Measurements from ENCODE around the gene SYS1.

DNA sequence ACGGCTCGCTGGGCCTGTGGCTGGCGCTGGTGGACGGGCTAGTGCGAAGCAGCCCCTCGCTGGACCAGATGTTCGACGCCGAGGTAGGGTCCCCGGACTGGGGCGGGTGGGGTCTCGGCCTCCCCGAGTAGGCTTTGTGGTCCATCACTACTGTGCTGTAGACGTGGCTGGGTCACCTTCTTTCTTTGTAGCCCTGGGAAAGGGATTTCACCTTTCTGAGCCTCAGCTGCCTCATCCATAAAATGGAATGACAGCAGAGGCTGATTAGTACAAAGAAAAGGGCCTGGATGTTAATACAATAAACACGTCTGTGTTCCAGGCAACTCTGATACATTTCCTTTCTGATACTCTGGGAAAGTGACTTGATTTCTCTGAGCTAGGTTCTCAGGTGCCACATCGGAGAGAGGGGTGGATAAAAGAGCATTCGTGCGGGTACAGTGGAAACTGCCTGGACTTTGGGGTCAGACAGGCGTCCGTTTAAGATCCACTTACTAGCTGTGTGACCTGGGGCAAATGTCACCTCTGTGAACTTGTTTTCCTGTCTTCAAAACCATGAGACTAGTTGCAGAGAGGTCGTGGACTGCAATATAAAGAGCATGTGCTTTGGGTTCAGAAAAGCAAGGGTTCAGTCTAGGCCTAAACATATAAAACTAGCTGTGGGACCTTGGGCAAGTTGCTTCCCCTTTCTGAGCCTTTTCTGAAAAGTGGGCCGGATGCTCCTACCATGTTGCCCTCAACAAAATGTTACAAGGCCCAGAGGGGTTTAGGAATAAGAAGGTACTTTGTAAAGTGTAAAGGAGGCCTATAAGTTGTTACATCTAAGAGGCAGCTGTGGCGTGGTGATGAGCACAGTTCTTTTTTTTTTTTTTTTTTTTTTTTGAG, 896 bp downstream of the SYS1 start:
- TF ChIP-seq, protein P1, sequence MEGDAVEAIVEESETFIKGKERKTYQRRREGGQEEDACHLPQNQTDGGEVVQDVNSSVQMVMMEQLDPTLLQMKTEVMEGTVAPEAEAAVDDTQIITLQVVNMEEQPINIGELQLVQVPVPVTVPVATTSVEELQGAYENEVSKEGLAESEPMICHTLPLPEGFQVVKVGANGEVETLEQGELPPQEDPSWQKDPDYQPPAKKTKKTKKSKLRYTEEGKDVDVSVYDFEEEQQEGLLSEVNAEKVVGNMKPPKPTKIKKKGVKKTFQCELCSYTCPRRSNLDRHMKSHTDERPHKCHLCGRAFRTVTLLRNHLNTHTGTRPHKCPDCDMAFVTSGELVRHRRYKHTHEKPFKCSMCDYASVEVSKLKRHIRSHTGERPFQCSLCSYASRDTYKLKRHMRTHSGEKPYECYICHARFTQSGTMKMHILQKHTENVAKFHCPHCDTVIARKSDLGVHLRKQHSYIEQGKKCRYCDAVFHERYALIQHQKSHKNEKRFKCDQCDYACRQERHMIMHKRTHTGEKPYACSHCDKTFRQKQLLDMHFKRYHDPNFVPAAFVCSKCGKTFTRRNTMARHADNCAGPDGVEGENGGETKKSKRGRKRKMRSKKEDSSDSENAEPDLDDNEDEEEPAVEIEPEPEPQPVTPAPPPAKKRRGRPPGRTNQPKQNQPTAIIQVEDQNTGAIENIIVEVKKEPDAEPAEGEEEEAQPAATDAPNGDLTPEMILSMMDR (IDR thresholded peaks at IDR 0.05; ENCODE audit: poor library complexity, severe bottlenecking): no peak
- no peak for TF ChIP-seq POLR2AphosphoS5 (IDR thresholded peaks at IDR 0.05)
- TF ChIP-seq EP300 (conservative IDR thresholded peaks at IDR 0.05; ENCODE audit: poor library complexity, severe bottlenecking): no peak
- TF ChIP-seq RAD21 (conservative IDR thresholded peaks at IDR 0.05): no peak
- TF ChIP-seq EZH2 (IDR thresholded peaks at IDR 0.05; ENCODE audit: borderline replicate concordance, insufficient read depth, low read length, poor library complexity, severe bottlenecking): no peak
- peak; percentile 31 for TF ChIP-seq TAF1 (IDR thresholded peaks at IDR 0.05; ENCODE audit: low read depth)
- TF ChIP-seq SMC3 (conservative IDR thresholded peaks at IDR 0.05; ENCODE audit: poor library complexity): no peak

Data from neural cell (in vitro differentiated cells).